Loucy (cell line): Measurements from ENCODE around the gene DNAAF2.

Experiments used
- H2AFZ ChIP-seq: fragments of 200-600 bp; sonication (generic); 2 replicates; pipeline ENCODE4 v1.6.0; 2016; ENCODE audit warnings: antibody characterized with exemption, mild to moderate bottlenecking, low read length, moderate library complexity
- H3F3A ChIP-seq: fragments of 200-600 bp; 2 replicates; pipeline ENCODE4 v1.6.0; 2016; ENCODE audit warnings: antibody characterized with exemption, low read depth, mild to moderate bottlenecking
- H3K27me3 ChIP-seq: fragments of 200-600 bp; sonication (generic); 2 replicates; pipeline ENCODE4 v1.6.1; 2014; ENCODE audit warnings: low read length, mild to moderate bottlenecking; ENCODE audit not compliant: insufficient read depth, poor library complexity, severe bottlenecking
- H3K36me3 ChIP-seq: fragments of 200-600 bp; sonication (generic); 2 replicates; pipeline ENCODE4 v1.6.1; 2016; ENCODE audit warnings: low read length; ENCODE audit not compliant: insufficient read depth
- H3K4me1 ChIP-seq: fragments of 200-600 bp; sonication (generic); 2 replicates; pipeline ENCODE4 v1.5.1; 2014; ENCODE audit warnings: low read length, mild to moderate bottlenecking; ENCODE audit not compliant: insufficient read depth, poor library complexity, severe bottlenecking
- H3K4me2 ChIP-seq: fragments of 200-600 bp; sonication (generic); 2 replicates; pipeline ENCODE4 v1.6.0; 2014; ENCODE audit warnings: antibody characterized with exemption, low read length, low read depth, mild to moderate bottlenecking; ENCODE audit not compliant: poor library complexity, severe bottlenecking
- H3K4me3 ChIP-seq: fragments of 200-600 bp; sonication (generic); 2 replicates; pipeline ENCODE4 v1.5.1; 2014; ENCODE audit warnings: low read length, mild to moderate bottlenecking, mixed read lengths; ENCODE audit not compliant: poor library complexity, severe bottlenecking
- H3K79me2 ChIP-seq: fragments of 200-600 bp; sonication (generic); 2 replicates; pipeline ENCODE4 v1.6.1; 2014; ENCODE audit warnings: low read length; ENCODE audit not compliant: insufficient read depth
- H3K9ac ChIP-seq: fragments of 200-600 bp; sonication (generic); 2 replicates; pipeline ENCODE4 v1.6.0; 2014; ENCODE audit warnings: mild to moderate bottlenecking, low read depth, low read length, moderate library complexity; ENCODE audit not compliant: poor library complexity, severe bottlenecking
- H3K9me2 ChIP-seq: fragments of 200-600 bp; sonication (generic); replicated peaks from 2 replicates; pipeline ENCODE4 v1.6.1; 2016; ENCODE audit warnings: low read depth, low read length, mixed read lengths
- H3K9me3 ChIP-seq: fragments of 200-600 bp; sonication (generic); 2 replicates; pipeline ENCODE4 v1.6.1; 2014; ENCODE audit warnings: mild to moderate bottlenecking, antibody characterized with exemption, low read length, low read depth; ENCODE audit not compliant: insufficient read depth
- H4K20me1 ChIP-seq: fragments of 200-600 bp; sonication (generic); 2 replicates; pipeline ENCODE4 v1.6.0; 2014; ENCODE audit warnings: antibody characterized with exemption, low read length, mild to moderate bottlenecking; ENCODE audit not compliant: insufficient read depth, poor library complexity, severe bottlenecking
- CTCF ChIP-seq: fragments of 200-600 bp; sonication (generic); conservative IDR thresholded peaks from 2 replicates; pipeline ENCODE4 v1.5.1; 2014; ENCODE audit warnings: mild to moderate bottlenecking, antibody characterized with exemption, low read length
- EZH2phosphoT487 ChIP-seq: fragments of 200-600 bp; IDR thresholded peaks from 2 replicates; pipeline ENCODE4 v1.6.1; 2018; ENCODE audit warnings: antibody characterized with exemption, mild to moderate bottlenecking, moderate library complexity, borderline replicate concordance

DNAAF2 gene

GRCh38 chr14:49641697-49642129, 6.7 kb upstream of the DNAAF2 start:
- no peak overlapping the region for H3K4me3 ChIP-seq
- peaks cover 11% of the 10 kb centered on the region for H3K79me2 ChIP-seq
- TF ChIP-seq CTCF (no peak), EZH2phosphoT487 (no peak)
- no peaks in the 10 kb centered on the region; the same call in 1 of the 2 replicates for H3F3A ChIP-seq
- peaks cover 14% of the 10 kb centered on the region for H3K4me1 ChIP-seq
- H3K27me3 ChIP-seq = no peaks in the 10 kb centered on the region
- H3K4me2 ChIP-seq = no peak overlapping the region
- H3K9me3 ChIP-seq = no peaks in the 10 kb centered on the region
- peaks cover 7% of the 10 kb centered on the region; the same call in 1 of the 2 replicates for H3K36me3 ChIP-seq
- no peak overlapping the region for H2AFZ ChIP-seq
- no peak overlapping the region for H3K9ac ChIP-seq
- H3K9me2 ChIP-seq = no peaks in the 10 kb centered on the region
- peaks cover 5% of the 10 kb centered on the region for H4K20me1 ChIP-seq

GRCh38 chr14:49640540-49641417, 5.7 kb upstream of the DNAAF2 start:
- Histone ChIP-seq H3K27me3 (no peaks in the 10 kb centered on the region), H3K79me2 (peaks cover 20% of the 10 kb centered on the region), H3K9me2 (no peaks in the 10 kb centered on the region), H3K9me3 (no peaks in the 10 kb centered on the region), H3K4me3 (no peak overlapping the region), H3K9ac (no peak overlapping the region), H3K4me1 (peaks cover 18% of the 10 kb centered on the region), H2AFZ (no peak overlapping the region), H3K4me2 (no peak overlapping the region), H4K20me1 (peaks cover 14% of the 10 kb centered on the region), H3K36me3 (peaks cover 3% of the 10 kb centered on the region; the same call in 1 of the 2 replicates), H3F3A (no peaks in the 10 kb centered on the region; the same call in 1 of the 2 replicates)
- TF ChIP-seq CTCF (no peak), EZH2phosphoT487 (no peak)

GRCh38 chr14:49637534-49638078, 2.6 kb upstream of the DNAAF2 start:
- Histone ChIP-seq H3F3A (no peaks in the 10 kb centered on the region; the same call in 1 of the 2 replicates), H3K4me3 (no peak overlapping the region), H2AFZ (no peak overlapping the region), H3K79me2 (peaks cover 43% of the 10 kb centered on the region), H3K4me1 (peaks cover 18% of the 10 kb centered on the region), H3K9me3 (no peaks in the 10 kb centered on the region), H3K4me2 (no peak overlapping the region), H3K27me3 (no peaks in the 10 kb centered on the region), H3K9me2 (no peaks in the 10 kb centered on the region), H3K9ac (no peak overlapping the region), H3K36me3 (no peaks in the 10 kb centered on the region), H4K20me1 (peaks cover 17% of the 10 kb centered on the region)
- TF ChIP-seq EZH2phosphoT487 = no peak
- TF ChIP-seq CTCF = no peak
